GM23338 (cell line): ENCODE results near the gene PCSK5.

Source experiments
- CREB1 ChIP-seq: fragments of 250-450 bp; sonication (Bioruptor Pico); IDR thresholded peaks from 2 replicates; pipeline ENCODE4 v1.5.0; 2020; ENCODE audit warnings: low read depth, mild to moderate bottlenecking, moderate library complexity
- EZH2 ChIP-seq: fragments of 200-600 bp; sonication (generic); IDR thresholded peaks from one replicate; pipeline ENCODE4 v1.8.0; 2017; ENCODE audit warnings: antibody characterized with exemption, mild to moderate bottlenecking, low read depth; ENCODE audit not compliant: unreplicated experiment
- POLR2AphosphoS5 ChIP-seq: IDR thresholded peaks from 2 replicates; pipeline ENCODE4 v1.6.1; 2016; ENCODE audit warnings: antibody characterized with exemption, low read depth
- TF ChIP-seq, protein P1 (sequence below), 2 experiments: fragments of 200-600 bp in 1 of 2; sonication (generic) in 1 of 2; conservative IDR thresholded peaks; 2 replicates each; pipeline versions ENCODE4 v1.5.1 to v1.6.1; 2016 to 2017; ENCODE audit warnings: antibody characterized with exemption in 2 of 2, low read depth in 2 of 2, mild to moderate bottlenecking in 2 of 2, moderate library complexity in 1 of 2
- TF ChIP-seq, protein P2 (sequence below): fragments of 250-450 bp; sonication (Bioruptor Pico); IDR thresholded peaks from 2 replicates; pipeline ENCODE4 v1.5.0; 2020; ENCODE audit warnings: mild to moderate bottlenecking, moderate library complexity

DNA sequence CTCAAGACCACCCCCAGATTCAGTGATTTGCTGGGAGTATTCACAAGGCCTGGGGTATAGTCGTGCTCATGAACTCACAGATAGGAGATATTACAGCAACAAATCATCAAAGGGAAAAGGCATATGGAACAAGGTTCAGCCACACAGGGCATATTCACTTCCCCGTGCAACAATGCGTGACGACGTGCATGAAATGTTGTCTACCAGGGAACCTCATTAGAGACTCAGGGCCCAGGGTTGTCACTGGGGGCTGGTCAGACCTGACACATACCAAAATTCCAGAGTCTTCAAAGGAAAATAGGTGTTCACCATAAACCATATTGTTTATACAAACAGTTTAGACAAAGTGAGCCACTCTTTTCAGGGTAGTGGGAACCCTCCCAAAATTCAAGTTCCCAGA is 291.3 kb downstream of the PCSK5 start:
- TF ChIP-seq, protein P1, sequence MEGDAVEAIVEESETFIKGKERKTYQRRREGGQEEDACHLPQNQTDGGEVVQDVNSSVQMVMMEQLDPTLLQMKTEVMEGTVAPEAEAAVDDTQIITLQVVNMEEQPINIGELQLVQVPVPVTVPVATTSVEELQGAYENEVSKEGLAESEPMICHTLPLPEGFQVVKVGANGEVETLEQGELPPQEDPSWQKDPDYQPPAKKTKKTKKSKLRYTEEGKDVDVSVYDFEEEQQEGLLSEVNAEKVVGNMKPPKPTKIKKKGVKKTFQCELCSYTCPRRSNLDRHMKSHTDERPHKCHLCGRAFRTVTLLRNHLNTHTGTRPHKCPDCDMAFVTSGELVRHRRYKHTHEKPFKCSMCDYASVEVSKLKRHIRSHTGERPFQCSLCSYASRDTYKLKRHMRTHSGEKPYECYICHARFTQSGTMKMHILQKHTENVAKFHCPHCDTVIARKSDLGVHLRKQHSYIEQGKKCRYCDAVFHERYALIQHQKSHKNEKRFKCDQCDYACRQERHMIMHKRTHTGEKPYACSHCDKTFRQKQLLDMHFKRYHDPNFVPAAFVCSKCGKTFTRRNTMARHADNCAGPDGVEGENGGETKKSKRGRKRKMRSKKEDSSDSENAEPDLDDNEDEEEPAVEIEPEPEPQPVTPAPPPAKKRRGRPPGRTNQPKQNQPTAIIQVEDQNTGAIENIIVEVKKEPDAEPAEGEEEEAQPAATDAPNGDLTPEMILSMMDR (conservative IDR thresholded peaks at IDR 0.05; ENCODE audit: low read depth in 2 of 2): no peak
- TF ChIP-seq EZH2: no peak
- TF ChIP-seq, protein P2, sequence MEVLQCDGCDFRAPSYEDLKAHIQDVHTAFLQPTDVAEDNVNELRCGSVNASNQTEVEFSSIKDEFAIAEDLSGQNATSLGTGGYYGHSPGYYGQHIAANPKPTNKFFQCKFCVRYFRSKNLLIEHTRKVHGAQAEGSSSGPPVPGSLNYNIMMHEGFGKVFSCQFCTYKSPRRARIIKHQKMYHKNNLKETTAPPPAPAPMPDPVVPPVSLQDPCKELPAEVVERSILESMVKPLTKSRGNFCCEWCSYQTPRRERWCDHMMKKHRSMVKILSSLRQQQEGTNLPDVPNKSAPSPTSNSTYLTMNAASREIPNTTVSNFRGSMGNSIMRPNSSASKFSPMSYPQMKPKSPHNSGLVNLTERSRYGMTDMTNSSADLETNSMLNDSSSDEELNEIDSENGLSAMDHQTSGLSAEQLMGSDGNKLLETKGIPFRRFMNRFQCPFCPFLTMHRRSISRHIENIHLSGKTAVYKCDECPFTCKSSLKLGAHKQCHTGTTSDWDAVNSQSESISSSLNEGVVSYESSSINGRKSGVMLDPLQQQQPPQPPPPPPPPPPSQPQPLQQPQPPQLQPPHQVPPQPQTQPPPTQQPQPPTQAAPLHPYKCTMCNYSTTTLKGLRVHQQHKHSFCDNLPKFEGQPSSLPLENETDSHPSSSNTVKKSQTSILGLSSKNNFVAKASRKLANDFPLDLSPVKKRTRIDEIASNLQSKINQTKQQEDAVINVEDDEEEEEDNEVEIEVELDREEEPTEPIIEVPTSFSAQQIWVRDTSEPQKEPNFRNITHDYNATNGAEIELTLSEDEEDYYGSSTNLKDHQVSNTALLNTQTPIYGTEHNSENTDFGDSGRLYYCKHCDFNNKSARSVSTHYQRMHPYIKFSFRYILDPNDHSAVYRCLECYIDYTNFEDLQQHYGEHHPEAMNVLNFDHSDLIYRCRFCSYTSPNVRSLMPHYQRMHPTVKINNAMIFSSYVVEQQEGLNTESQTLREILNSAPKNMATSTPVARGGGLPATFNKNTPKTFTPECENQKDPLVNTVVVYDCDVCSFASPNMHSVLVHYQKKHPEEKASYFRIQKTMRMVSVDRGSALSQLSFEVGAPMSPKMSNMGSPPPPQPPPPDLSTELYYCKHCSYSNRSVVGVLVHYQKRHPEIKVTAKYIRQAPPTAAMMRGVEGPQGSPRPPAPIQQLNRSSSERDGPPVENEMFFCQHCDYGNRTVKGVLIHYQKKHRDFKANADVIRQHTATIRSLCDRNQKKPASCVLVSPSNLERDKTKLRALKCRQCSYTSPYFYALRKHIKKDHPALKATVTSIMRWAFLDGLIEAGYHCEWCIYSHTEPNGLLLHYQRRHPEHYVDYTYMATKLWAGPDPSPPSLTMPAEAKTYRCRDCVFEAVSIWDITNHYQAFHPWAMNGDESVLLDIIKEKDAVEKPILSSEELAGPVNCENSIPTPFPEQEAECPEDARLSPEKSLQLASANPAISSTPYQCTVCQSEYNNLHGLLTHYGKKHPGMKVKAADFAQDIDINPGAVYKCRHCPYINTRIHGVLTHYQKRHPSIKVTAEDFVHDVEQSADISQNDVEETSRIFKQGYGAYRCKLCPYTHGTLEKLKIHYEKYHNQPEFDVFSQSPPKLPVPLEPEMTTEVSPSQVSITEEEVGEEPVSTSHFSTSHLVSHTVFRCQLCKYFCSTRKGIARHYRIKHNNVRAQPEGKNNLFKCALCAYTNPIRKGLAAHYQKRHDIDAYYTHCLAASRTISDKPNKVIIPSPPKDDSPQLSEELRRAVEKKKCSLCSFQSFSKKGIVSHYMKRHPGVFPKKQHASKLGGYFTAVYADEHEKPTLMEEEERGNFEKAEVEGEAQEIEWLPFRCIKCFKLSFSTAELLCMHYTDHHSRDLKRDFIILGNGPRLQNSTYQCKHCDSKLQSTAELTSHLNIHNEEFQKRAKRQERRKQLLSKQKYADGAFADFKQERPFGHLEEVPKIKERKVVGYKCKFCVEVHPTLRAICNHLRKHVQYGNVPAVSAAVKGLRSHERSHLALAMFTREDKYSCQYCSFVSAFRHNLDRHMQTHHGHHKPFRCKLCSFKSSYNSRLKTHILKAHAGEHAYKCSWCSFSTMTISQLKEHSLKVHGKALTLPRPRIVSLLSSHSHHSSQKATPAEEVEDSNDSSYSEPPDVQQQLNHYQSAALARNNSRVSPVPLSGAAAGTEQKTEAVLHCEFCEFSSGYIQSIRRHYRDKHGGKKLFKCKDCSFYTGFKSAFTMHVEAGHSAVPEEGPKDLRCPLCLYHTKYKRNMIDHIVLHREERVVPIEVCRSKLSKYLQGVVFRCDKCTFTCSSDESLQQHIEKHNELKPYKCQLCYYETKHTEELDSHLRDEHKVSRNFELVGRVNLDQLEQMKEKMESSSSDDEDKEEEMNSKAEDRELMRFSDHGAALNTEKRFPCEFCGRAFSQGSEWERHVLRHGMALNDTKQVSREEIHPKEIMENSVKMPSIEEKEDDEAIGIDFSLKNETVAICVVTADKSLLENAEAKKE (CRISPR knock-in tag): no peak
- TF ChIP-seq POLR2AphosphoS5: no peak
- TF ChIP-seq CREB1 (CRISPR knock-in tag): no peak
